IPS-NIHi7 (cell line): ENCODE results near the gene TRIM8.

Experiments used
- DNase-seq: peaks from one replicate; pipeline ENCODE4 v3.0.0; 2012; ENCODE audit warnings: mixed read lengths; ENCODE audit errors: extremely low spot score

The TRIM8 gene

GRCh38 chr10:102701272-102701671 is 57.0 kb downstream of the TRIM8 start:
- DNase-seq, result no peak

GRCh38 chr10:102701796-102702195 is 57.5 kb downstream of the TRIM8 start:
- DNase-seq, result no peak

- no peak for DNase-seq
Measured at GRCh38 chr10:102702742-102703141, 58.5 kb downstream of the TRIM8 start.

GRCh38 chr10:102704915-102705314 is 60.6 kb downstream of the TRIM8 start:
- DNase-seq, result no peak

- DNase-seq, result no peak
Measured at GRCh38 chr10:102705531-102705930, 61.3 kb downstream of the TRIM8 start.
